HG03103 (cell line): ENCODE data around the gene PNPLA3.

Experiments
- ATAC-seq: cut with Tn5 transposase; IDR thresholded peaks from one replicate; pipeline ENCODE4 v1.9.1; 2021; ENCODE audit warnings: low read depth; ENCODE audit not compliant: unreplicated experiment

The PNPLA3 gene

DNA sequence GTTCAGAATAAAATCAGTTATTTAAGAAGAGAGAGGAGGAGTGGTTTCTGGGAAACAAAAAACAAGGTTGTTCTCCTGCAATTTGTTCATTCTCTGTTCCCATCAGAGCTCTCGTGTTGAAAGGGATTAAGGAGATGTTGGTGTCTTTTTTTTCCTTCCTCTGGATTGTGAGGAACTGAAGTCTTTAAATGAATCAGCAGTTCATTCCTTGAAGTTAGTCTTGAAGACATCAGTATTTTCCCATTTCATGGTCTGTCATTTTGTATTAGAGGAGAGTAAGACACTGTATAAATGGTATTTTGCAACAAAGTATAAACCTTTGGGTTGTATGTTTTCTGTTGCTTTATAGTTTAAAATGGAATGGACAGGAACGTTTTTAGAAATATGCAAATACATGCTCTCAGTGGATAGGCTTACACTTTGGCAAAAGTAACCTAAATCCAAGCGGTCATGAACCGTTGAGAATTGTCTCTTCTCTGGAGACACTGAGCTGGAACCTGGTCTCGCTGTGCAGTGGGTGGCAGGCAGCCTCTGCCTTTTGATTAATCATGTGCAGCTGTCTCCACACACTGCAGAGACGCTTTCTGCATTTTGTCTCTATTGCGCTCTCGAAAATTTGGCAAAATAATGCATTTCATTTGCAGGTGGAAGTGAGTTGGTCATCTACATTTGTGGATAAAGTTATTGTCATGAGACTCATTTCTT lies 64.7 kb downstream of the PNPLA3 start:
- ATAC-seq, result no peak

GRCh38 chr22:43988960-43989359 lies 65.4 kb downstream of the PNPLA3 start:
- no peak for ATAC-seq

DNA sequence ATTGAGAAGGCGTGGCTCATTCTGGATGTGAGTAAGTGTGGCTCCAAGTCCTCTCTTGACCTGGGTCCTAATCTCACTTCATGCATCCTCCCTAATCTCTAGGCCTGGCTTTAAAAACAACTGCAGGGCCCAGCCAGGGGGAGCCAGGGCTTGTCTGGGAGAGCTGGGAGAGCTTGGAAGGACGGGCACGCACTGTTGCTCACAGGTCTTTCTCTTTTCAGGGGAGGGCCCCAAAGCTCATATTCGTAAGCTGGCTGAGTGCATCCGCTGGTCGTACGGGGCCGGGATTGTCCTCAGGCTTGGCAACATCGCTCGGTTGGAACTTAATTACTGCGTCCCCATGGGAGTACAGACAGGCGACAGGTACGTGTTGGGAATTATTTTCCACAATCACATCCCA lies 66.4 kb downstream of the PNPLA3 start:
- ATAC-seq, result no peak

DNA sequence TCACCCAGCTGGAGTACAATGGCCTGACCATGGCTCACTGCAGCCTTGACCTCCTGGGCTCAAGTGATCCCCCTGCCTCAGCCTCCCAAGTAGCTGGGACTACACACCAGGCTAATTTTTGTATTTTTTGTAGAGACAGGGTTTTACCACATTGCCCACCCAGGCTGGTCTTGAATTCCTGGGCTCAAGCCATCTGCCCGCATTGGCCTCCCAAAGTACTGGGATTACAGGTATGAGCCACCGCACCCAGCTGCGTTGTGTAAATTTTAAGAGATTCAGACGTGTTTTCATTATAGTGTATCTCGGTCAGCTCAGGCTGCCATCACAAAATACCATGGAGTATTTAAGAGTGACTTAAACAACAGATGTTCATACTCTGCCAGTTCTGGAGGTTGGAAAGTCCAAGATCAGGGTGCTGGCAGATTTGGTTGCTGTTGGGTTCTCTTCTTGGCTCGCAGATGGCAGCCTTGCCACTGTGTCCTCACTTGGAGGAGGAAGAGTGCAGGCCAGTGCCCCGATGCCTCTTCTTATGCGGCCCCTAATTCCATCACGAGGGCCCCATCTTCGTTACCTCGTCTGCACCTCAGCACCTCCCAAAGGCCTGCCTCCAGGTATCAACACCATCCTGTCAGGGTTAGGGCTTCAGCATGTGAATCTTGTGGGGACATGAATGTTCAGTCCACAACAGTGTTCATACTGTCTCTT lies 67.9 kb downstream of the PNPLA3 start:
- no peak for ATAC-seq

DNA sequence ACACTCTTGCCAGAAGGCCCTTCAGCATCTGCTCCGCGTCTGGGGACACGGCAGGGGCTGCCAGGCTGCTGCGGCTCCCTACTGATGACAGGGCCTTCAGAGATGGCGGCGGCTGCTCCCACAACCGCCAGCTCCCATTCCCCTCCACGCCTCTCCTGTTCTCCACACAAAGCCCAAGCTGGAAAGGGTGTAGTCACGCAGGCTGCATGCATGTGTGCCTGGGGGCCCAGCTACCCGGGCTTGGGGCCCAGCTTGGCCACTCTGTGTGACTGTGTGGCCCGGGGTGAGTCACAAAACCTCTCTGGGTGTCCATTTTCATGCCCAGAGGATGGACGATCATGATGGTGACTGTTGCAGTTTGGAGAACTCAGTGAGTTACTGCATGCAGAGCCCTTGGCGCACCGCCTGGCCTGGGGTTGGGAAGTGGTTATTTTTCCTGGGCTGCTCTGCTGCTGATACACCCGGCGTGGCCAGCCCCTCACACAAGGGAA lies 68.8 kb downstream of the PNPLA3 start:
- no peak for ATAC-seq

GRCh38 chr22:43993072-43993760 lies 69.6 kb downstream of the PNPLA3 start:
- ATAC-seq, result no peak

- no peak for ATAC-seq
These were observed 70.4 kb downstream of the PNPLA3 start for GRCh38 chr22:43994006-43994405.

GRCh38 chr22:43994416-43994815 lies 70.8 kb downstream of the PNPLA3 start:
- ATAC-seq, result no peak

DNA sequence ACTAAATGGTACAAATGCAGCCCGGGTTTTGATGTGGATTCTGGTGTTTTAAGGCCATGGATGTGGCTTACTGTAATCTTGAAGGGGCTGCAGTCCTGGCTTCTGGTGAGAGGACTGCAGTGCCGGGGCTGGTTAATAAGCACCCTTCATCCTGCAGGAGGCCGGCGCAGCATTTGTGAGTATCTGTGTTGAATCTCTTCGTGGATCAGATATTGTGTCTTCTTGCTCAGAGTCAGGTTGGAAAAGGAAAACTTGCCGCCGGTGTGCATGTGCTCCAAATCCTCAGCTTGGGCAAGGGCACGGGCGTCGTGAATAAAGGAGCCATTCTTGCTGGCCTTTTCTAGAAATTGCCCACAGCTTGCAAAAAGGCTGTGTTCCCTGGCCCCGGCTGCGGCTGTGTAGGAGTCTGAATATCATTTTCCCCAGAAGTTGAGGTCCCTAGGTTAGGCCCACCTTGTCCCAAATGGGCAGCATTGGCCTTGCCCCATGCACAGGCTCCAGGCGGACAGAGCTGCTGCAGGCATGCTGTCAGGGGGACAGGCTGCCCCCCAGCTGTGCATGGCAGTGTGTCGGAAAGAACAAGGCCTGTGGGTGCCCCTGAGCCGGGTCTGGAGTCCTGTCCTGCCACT lies 71.6 kb downstream of the PNPLA3 start:
- ATAC-seq, result no peak

GRCh38 chr22:43995798-43996169 lies 72.2 kb downstream of the PNPLA3 start:
- ATAC-seq, result no peak

DNA sequence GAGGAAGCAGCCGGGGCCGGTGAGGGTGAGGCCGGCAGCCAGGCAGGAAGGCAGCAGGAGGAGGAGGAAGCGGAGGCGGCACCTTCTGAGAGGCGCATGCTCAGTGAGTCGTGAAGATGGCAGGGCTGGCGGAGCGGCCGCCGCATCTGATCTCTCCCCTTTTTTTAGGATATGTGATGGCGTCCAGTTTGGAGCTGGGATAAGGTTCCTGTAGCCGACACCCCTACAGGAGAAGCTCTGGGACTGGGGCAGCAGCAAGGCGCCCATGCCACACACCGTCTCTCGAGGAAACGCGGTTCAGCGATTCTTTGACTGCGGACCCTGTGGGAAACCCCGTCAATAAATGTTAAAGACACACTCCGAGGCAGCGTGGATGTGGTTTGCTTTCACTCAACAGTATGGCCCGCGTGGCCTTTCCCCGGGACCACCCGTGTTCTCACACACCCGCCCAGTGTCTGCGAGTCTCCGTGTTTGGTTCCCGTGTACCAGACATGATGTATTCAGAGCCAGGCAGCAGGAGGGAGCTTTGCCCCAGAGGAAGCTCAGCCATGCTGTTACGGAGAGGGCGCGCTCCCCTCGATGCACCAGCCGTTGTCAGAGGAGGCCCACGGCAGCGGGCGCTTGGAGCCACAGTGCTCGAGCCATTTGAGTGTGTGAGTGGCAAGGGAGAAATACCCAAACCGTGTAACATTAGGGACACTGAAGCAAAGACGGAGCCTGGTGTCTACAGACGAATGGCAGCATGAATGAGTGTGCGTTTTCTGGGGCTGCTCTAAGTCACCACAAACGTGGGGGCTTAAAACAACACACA lies 72.8 kb downstream of the PNPLA3 start:
- no peak for ATAC-seq

GRCh38 chr22:43996981-43997265 lies 73.3 kb downstream of the PNPLA3 start:
- ATAC-seq, result no peak
